HG02943 (cell line): Measurements from ENCODE around the gene NUP58.

Experiments used
- ATAC-seq: cut with Tn5 transposase; IDR thresholded peaks from one replicate; pipeline ENCODE4 v1.9.1; 2021; ENCODE audit warnings: mild to moderate bottlenecking, low read depth, moderate library complexity; ENCODE audit not compliant: unreplicated experiment

NUP58 gene

GRCh38 chr13:25301347-25302113 lies at the start of gene NUP58:
Gene NUP58 (plus strand): TSS chr13:25301625. CDS start chr13:25301774, 149 bp downstream.
- ATAC-seq = peak; percentile 99

GRCh38 chr13:25252225-25252624 lies 49.2 kb upstream of the NUP58 start:
- no peak for ATAC-seq

- ATAC-seq = no peak
Measured at GRCh38 chr13:25252752-25253151, 48.7 kb upstream of the NUP58 start.

GRCh38 chr13:25253702-25254101 lies 47.7 kb upstream of the NUP58 start:
- no peak for ATAC-seq

GRCh38 chr13:25262261-25262660 lies 39.2 kb upstream of the NUP58 start:
- ATAC-seq = no peak

- ATAC-seq = no peak
Measured at GRCh38 chr13:25266706-25267105, 34.7 kb upstream of the NUP58 start.

- ATAC-seq = no peak
Measured at GRCh38 chr13:25267715-25268114, 33.7 kb upstream of the NUP58 start.

- no peak for ATAC-seq
Measured at GRCh38 chr13:25268561-25268960, 32.9 kb upstream of the NUP58 start.

GRCh38 chr13:25276748-25277147 lies 24.7 kb upstream of the NUP58 start:
- ATAC-seq = no peak

GRCh38 chr13:25280396-25280795 lies 21.0 kb upstream of the NUP58 start:
- no peak for ATAC-seq

GRCh38 chr13:25281193-25281934 lies 20.1 kb upstream of the NUP58 start:
- peak; percentile 67 for ATAC-seq

GRCh38 chr13:25281935-25282332 lies 19.5 kb upstream of the NUP58 start:
- peak; percentile 14 for ATAC-seq

GRCh38 chr13:25286308-25286968 lies 15.0 kb upstream of the NUP58 start:
- no peak for ATAC-seq

GRCh38 chr13:25286969-25287961 lies 14.2 kb upstream of the NUP58 start, which contains the start of gene MTMR6:
Gene MTMR6 (minus strand): TSS chr13:25287488. CDS start chr13:25287247, 241 bp downstream.
- peak; percentile 97 for ATAC-seq

GRCh38 chr13:25288966-25289365 lies 12.5 kb upstream of the NUP58 start:
- no peak for ATAC-seq

GRCh38 chr13:25291691-25292090 lies 9.7 kb upstream of the NUP58 start:
- no peak for ATAC-seq

GRCh38 chr13:25292301-25292700 lies 9.1 kb upstream of the NUP58 start:
- no peak for ATAC-seq

GRCh38 chr13:25295228-25295627 lies 6.2 kb upstream of the NUP58 start:
- no peak for ATAC-seq

GRCh38 chr13:25295701-25296100 lies 5.7 kb upstream of the NUP58 start:
- ATAC-seq = no peak

GRCh38 chr13:25300861-25301346 lies 521 bp upstream of the NUP58 start:
- peak; percentile 9 for ATAC-seq
